Measurements from ENCODE around the gene KLF7. TPM values are rescaled to one million over a fixed set of nuclear protein-coding genes. Genes with fewer than 3 reads are reported as not detected.

The KLF7 gene
- total RNA-seq, 1 experiment from 2014 or later = 32.2 TPM

GRCh38 chr2:207151048-207151447, 14.7 kb downstream of the KLF7 start:
- H3K27ac ChIP-seq (ENCODE audit: insufficient read length, low read depth, low read length) = no peak overlapping the region
- no peak overlapping the region for H4K8ac ChIP-seq (replicated peaks; ENCODE audit: insufficient read length, low read depth, low read length)
- H3K27ac Mint-ChIP-seq = peak overlapping the region; percentile 41 to 67 (median 66); a peak in 3 of 7 replicates
- no peaks in the 10 kb centered on the region for H3K27me3 ChIP-seq (ENCODE audit: insufficient read depth, low read length)
- H2BK5ac ChIP-seq (ENCODE audit: insufficient read length, low read length) = no peak overlapping the region
- peaks cover 3% of the 10 kb centered on the region for H3K79me1 ChIP-seq (ENCODE audit: insufficient read depth, low read depth, low read length, poor library complexity, severe bottlenecking)
- no peak overlapping the region for H2AK5ac ChIP-seq (ENCODE audit: insufficient read length, low read length)
- H3K9me3 Mint-ChIP-seq = no peaks in the 10 kb centered on the region
- H4K20me1 ChIP-seq (ENCODE audit: control insufficient read depth, insufficient read depth, insufficient read length) = no peaks in the 10 kb centered on the region
- DNase-seq = no peak
- peak overlapping the region; percentile 17 for H3K4me2 ChIP-seq (ENCODE audit: insufficient read depth, insufficient read length, low read length)
- H3K56ac ChIP-seq (ENCODE audit: insufficient read length, low read depth, low read length) = no peak overlapping the region
- no peaks in the 10 kb centered on the region for H3K9me3 ChIP-seq (ENCODE audit: control insufficient read depth, low read depth, low read length)
- H4K5ac ChIP-seq (ENCODE audit: insufficient read length, low read depth, low read length) = no peak overlapping the region
- no peak overlapping the region for H3K4ac ChIP-seq (ENCODE audit: low read depth, low read length)
- H3K27me3 Mint-ChIP-seq (ENCODE audit: low read depth) = no peaks in the 10 kb centered on the region
- H2BK120ac ChIP-seq (ENCODE audit: low read depth, low read length, poor library complexity, severe bottlenecking) = no peak overlapping the region
- peak overlapping the region; percentile 25 for H3K18ac ChIP-seq (ENCODE audit: insufficient read length, low read depth, low read length)
- H3K4me3 Mint-ChIP-seq = no peak overlapping the region; a peak in 1 of 5 replicates
- H4K91ac ChIP-seq (ENCODE audit: insufficient read length, low read depth, low read length) = no peak overlapping the region
- H3K4me1 Mint-ChIP-seq = peaks cover 79 to 82% of the 10 kb centered on the region in 2 experiments
- H2AFZ ChIP-seq (ENCODE audit: low read length) = no peak overlapping the region
- peaks cover 0 to 18% (median 5%) of the 10 kb centered on the region in 3 experiments; a peak in 5 of 7 replicates for H3K36me3 Mint-ChIP-seq (ENCODE audit: insufficient read depth in 1 of 3, low read depth in 3 of 3)
- no peak overlapping the region for H3K23ac ChIP-seq (ENCODE audit: insufficient read length, low read depth, low read length)
- no peak for TF ChIP-seq CTCF (conservative IDR thresholded peaks at IDR 0.05)
- peaks cover 22% of the 10 kb centered on the region; the same call in 1 of the 2 replicates for H3K79me2 ChIP-seq (ENCODE audit: insufficient read depth, low read length)
- no peak overlapping the region for H2BK12ac ChIP-seq (ENCODE audit: insufficient read length, low read depth, low read length)
- no peaks in the 10 kb centered on the region for H3K23me2 ChIP-seq (ENCODE audit: insufficient read length, low read depth, low read length, poor library complexity, severe bottlenecking)
- H3K4me1 ChIP-seq (ENCODE audit: insufficient read depth, low read length) = peaks cover 27% of the 10 kb centered on the region; the same call in 1 of the 2 replicates
- WGBS (ENCODE audit: extremely low coverage, insufficient read length, low lambda C conversion rate) = no CpG with 5 or more reads among the region's 6 CpGs
- H3T11ph ChIP-seq (ENCODE audit: low read length) = no peak overlapping the region
- no peak overlapping the region for H2BK20ac ChIP-seq (ENCODE audit: low read depth, low read length, poor library complexity, severe bottlenecking)
- no peak overlapping the region for H3K14ac ChIP-seq (ENCODE audit: insufficient read depth, low read length)
- H2BK15ac ChIP-seq (ENCODE audit: low read depth, low read length) = no peak overlapping the region
- no peak overlapping the region for H3K9ac ChIP-seq (ENCODE audit: extremely low read depth, insufficient read length, low read length)
